Measurements from ENCODE around the gene ZCRB1.

The ZCRB1 gene

GRCh38 chr12:42326541-42327226 is 790 bp upstream of the ZCRB1 start:
- peak; percentile 35 for DNase-seq

- no peak for DNase-seq
These were observed 605 bp downstream of the ZCRB1 start for GRCh38 chr12:42325326-42325652.

DNA sequence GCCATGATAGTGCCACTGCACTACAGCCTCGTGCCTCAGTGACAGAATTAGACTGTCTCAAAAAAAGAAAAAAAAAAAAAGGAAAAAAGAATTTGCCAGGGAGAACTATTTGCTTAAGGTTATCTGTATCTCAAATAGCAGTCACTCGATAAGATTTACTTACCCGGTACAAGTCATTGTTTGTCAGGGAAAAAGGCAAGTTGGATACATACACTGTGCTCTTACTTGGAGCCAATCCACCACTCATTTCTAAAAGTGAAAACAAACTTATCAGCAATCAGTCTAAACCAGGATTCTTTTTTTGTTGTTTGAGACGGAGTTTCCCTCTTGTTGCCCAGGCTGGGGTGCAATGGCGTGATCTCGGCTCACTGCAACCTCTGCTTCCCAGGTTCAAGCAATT is 2.0 kb downstream of the ZCRB1 start:
- no peak for DNase-seq

DNA sequence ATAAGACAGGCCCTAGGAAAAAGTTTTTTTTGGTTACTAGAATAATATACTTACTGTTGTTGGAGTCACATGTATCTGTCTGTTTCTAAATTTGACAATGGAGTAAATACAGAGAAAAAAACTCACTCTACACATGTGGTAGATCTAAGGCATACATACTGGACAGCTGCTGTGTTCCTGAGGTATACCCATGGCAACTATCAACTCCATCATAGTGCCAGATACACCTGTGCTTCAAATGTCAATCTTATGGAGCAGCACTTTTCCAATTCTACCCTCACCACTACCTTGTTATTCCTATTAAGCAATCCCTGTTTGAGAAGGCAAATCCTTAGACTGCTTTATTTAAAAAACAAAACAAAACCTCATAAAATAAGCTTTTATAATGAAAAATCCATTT is 3.3 kb downstream of the ZCRB1 start:
- DNase-seq = no peak

- DNase-seq = no peak
These were observed 5.1 kb downstream of the ZCRB1 start for GRCh38 chr12:42320796-42321195.

DNA sequence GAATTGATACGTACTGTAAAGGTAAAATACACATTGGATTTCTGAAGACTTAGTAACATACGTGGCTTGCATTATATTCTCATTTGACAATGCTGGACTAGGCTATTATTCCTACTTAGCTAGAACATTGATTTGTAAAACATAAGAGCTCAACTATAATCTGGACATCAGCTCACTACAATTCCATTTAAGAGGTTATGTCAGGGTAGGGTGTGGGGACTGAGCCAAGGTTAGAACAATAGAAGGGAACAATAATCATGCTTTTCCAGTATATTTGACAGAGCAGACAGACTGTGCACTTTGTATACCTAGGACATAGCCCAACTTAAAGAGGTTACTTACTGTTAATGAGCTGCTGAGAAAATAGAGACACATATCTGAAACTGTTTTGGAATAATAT is 10.8 kb downstream of the ZCRB1 start:
- no peak for DNase-seq

DNA sequence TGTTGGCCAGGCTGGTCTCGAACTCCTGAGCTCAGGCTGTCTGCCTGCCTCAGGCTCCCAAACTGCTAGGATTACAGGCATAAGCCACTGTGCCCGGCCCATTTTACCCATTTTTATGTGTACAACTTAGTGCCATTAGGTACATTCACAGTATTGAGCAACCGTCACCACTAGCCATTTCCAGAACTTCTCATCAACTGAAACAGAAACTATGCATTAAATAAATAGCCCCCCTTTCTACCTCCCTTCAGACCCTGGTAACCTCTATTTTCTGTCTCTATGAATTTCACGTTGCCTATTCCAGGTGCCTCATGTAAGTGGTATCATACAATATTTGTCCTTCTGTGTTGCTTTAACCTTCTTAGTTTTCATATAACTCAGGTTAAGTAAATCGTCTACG is 15.9 kb downstream of the ZCRB1 start:
- no peak for DNase-seq

DNA sequence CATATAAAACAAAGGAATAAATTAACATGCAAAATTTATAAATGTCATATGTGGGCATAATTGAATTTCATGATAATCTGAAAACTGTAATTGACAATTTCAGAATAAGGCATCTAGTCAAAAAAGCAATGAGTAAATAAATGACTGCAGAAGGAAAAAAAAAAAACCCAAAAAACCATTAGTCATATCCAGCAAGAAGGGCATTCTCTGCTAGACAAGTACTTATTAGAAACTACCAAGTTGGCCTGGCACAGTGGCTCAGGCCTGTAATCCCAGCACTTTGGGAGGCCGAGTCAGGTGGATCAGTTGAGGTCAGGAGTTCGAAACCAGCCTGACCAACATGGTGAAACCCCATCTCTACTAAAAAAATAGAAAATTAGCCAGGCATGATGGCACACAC is 17.5 kb downstream of the ZCRB1 start:
- DNase-seq = no peak

- DNase-seq = no peak
These were observed 19.6 kb downstream of the ZCRB1 start for GRCh38 chr12:42306297-42306696.

GRCh38 chr12:42299392-42300308 is 26.2 kb downstream of the ZCRB1 start:
- no peak for DNase-seq

DNA sequence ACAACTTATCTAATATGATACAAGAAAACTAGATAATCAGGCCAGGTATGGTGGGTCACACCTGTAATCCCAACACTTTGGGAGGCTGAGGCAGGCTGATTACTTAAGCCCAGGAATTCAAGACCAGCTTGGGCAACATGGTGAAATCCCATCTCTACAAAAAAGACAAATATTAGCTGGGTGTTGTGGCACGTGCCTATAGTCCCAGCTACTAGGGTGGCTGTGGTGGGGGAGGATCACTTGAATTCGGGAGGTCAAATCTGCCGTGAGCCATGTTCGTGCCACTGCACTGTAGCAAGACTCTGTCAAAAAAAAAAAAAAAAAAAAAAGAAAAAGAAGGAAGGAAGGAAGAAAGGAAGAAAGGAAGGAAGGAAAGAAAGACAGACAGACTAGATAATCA is 27.0 kb downstream of the ZCRB1 start:
- DNase-seq = no peak

GRCh38 chr12:42296503-42297109 is 29.3 kb downstream of the ZCRB1 start:
- peak; percentile 63 for DNase-seq

DNA sequence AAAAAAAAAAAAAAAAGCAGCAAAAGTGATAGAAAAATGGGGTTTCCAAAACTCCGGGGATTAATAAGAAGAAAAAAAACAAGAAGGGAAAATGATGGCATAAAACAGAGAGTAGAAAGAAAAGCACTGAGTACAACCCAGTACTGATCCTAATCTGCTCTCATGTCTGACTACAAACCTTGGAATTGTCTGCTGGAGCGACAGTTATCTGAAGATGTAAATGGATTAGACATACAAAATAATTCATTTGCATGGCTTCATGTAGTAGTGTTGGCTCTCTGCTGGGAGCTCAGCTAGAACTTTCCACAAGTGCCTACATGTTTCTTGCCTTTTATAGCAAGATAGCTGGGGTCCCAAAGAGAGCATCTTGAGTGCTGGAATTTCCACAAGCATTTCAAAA is 34.2 kb downstream of the ZCRB1 start:
- DNase-seq = no peak

DNA sequence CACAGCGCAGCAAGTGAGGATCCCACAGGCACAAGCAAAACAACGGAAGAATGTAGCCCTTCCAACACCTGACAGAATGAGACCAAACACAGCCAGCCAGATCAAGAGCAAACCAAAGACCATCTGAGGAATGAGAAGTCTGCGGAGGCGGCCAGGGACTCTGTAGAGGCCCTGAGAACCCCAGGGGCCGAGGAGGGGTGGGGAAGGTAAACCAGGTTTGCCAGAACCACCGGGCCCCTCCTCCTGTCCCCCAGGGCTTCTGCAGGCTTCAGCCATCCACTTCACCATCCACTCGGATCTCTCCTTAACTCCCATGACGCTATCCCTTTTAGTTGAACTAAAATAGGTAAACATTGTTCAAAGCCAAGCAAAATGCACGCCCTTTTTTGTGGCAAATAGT is 37.4 kb downstream of the ZCRB1 start:
- DNase-seq = no peak

DNA sequence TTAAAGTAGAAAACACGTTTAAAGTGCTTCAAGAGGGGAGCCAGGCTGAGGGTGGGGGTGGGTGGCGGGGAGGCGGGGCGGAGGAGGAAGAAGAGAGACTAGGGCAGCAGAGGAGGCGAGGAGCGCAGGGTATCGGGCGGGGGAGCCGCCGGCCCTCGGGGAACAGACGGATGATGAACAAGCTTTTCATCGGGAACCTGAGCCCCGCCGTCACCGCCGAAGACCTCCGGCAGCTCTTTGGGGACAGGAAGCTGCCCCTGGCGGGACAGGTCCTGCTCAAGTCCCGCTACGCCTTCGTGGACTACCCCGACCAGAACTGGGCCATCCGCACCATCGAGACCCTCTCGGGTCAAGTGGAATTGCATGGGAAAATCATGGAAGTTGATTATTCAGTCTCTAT is 39.2 kb downstream of the ZCRB1 start:
- DNase-seq = no peak

DNA sequence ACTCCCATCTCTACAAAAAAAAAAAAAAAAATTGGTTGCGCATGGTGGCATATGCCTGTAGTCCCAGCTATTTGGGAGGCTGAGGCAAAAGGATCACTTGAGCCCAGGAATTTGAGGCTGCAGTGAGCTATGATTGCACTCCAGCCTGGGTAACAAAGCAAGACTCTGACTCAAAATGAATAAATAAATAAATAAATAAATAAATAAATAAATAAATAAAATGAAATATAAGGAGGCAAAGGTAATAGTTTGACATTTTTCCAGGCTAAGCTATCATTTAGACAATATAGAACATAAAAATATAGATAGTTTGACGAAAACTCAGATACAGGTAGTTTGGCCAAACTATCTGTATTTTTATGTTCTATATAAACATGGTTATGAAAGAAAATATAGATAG is 40.5 kb downstream of the ZCRB1 start:
- no peak for DNase-seq

DNA sequence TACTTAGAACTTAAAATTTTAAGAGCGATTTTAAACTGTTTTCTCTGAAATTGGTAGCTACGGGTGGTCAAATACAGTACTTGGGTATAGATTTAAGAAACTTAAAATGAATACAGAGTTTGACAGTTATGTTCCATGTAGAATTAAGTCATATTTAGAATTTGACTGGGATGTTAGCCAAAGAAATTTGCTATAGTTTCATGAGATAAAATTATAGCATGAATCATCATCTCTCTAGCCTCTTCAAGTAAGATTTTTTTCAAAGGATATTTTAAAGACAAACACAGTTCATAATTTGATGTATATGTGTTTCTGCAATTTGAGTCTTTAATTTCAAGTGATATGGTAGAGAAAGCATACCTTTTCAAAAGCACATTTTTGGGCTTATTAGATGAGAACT is 41.0 kb downstream of the ZCRB1 start:
- no peak for DNase-seq

DNA sequence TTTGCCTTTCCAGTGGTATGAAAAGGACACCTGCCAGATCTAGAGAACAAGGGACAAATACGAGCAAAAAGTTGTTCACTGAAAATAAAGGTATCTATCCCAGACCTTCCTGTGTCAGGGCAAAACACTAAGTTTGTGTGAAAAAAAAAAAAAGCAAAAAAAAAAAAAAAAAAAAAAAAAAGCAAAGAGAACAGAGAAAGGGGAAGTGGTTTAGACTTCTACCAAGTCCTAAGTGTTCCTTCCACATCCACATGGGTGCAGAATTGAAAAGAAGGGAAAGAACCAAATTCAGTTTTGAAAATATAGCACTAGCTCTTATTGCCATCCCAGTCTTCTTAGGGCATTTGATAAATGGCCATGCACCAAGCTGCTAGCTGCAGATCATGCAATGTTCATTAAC is 41.7 kb downstream of the ZCRB1 start:
- no peak for DNase-seq

GRCh38 chr12:42283739-42284138 is 42.2 kb downstream of the ZCRB1 start:
- no peak for DNase-seq

DNA sequence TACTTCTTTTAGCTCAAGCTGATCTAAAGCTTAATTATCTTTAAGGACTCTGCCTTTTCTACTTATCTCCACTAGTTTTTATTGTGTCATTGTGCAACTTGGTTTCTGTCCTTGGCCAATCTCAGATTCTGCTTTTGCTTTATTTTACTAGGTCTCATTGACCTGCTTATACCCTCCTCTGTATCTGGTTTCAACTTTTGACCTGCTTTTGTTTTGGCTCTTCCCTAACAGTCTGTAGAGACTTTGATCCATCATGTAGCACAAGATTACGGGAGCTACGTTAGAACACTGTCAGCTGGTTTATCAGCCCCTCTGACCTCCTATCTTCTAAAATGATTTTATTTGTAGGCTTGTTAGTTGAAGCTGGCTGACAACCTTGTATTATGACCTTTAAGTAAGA is 43.6 kb downstream of the ZCRB1 start:
- DNase-seq = no peak

DNA sequence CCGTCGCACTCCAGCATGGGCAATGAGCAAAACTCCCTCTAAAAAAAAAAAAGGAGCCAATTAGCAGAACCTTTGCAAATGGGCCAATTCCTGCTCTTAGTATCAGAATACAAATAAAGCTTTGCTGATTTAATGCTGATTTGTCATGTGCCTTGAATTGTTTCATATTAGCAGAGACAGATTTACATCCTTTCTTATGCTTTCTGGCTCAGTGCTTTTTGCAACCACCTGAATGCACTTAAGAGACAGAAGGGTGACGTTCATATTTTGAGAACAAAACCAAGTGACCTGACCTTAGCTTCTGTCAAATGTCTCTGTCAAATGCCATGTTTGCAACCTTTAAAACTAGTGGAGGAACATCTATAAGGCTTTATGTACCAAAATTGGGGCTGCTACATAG is 44.0 kb downstream of the ZCRB1 start:
- no peak for DNase-seq

DNA sequence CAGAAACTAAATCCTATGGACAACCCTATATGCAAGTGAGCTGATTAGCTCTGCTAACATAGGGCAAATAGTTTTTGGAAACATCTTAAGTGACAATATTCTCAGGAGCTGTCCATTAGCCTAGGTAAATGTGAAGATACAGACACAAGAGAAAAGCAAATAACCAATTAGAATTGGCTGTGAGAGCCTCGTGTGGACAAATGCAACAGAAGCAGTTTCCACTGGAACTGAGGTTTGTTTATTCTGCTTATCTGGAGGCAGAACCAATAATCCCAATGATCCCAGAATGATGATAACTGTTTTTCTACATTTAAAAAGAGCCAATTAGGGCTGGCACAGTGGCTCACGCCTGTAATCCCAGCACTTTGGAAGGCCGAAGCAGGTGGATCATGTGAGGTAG is 44.6 kb downstream of the ZCRB1 start:
- DNase-seq = no peak

DNA sequence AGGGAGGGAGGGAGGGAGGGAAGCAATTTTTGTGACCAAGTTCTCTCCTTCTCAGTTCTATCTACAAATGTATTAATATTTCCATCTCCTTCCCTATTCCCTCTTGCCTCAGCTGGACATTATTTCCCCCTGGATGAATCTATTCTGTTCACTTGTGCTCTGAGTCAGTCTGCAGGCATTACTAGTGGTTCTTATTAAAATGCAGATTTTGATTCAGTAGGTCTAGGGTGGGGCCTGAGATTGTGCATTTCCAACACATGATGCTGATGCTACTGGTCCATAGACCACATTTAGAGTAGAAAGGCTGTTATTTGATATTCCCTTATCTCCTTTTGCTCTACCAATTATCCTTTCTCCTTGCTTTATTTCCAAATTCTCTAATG is 47.8 kb downstream of the ZCRB1 start:
- no peak for DNase-seq

DNA sequence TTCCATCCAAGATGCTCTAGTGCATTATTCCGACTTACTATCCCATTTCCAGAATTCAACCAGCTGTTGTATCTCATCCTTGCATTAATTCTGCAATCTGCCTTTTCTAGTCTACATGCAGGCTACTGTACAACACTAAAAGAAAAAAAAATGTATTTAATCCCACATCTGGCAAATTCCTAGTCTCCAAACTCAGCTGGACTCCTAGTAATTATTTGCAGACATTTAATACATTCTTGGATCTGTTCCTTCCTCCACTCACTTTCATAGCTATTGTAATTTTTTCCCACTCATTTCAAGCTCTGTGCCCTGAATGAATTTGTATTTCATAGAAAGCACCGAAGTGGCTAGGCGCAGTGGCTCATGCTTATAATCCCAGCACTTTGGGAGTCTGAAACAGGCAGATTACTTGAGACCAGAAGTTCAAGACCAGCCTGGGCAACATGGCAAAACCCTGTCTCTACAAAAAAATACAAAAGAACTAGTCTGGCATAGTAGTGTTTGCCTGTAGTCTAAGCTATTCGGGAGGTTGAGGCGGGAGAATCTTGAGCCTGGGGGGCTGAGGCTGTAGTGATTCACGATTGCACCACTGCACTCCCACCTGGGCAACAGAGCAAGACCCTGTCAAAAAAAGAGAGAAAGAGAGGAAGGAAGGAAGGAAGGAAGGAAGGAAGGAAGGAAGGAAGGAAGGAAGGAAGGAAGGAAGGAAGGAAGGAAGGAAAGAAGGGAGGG is 48.3 kb downstream of the ZCRB1 start:
- no peak for DNase-seq
